HFF-Myc (cell line): ENCODE measurements around the gene TMEM239.

Experiments used
- DNase-seq: peaks from one replicate; pipeline ENCODE4 v3.0.0-alpha.2; 2011; ENCODE audit warnings: low read depth; ENCODE audit errors: extremely low read depth
- H3K4me3 ChIP-seq: replicated peaks from 2 replicates; pipeline ENCODE4 v1.5.1; 2011; ENCODE audit warnings: low read depth, mild to moderate bottlenecking, control low read depth, low read length
- TF ChIP-seq, protein P1 (sequence below): IDR thresholded peaks from 2 replicates; pipeline ENCODE4 v1.5.1; 2012; ENCODE audit warnings: mild to moderate bottlenecking, low read depth, low read length, control low read depth; ENCODE audit errors: missing control alignments

The TMEM239 gene

DNA sequence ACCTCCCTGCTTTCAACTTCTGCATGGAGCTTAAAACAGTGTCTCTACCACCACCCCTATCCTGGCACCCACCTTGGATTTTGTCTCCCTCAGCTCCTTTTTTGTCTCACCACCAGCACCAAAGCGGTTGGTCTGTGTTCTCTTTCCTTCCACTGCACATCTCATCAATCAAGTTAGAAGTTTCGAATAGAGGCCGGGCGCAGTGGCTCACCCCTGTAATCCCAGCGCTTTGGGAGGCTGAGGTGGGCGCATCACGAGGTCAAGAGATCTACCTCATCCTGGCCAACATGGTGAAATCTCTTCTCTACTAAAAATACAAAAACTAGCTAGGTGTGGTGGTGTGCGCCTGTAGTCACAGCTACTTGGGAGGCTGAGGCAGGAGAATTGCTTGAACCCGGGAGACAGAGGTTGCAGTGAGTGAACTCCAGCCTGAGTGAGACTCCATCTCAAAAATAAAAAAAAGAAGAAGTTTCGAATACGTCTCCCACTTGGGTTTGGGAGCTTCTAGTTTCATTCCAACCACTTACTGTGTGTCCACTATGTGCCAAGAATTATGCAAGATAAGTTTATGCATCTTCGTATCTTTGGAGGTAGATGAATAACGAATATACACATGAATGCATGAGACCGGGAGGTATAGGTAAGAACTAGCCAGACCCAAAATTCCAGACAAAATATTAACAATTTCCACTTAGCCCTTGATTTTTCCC is 18.4 kb downstream of the TMEM239 start:
- no peak for DNase-seq

DNA sequence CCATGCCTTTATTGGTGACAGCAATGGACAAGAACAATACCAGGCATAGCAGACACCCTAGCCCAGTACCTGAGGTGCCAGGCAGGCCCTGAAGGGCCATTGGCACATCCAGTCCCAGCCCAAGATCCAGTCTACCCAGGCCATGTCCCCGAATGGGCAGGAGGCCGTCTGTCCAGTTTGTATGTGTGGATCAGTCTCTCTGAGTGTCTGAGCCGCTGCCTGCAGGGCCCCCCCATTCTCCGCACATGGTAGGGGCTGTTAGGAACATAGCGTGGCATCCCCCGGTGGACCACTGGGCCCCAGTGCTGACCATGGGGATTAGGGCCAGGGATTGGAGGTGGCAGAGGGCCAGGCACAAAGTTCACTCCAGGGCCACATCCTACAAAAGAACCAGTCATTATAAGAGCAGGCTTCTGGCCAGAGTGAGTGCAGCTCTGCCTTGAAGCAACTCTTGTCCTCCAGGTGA is 19.2 kb downstream of the TMEM239 start:
- no peak overlapping the region for H3K4me3 ChIP-seq
- DNase-seq, result no peak
- TF ChIP-seq, protein P1, sequence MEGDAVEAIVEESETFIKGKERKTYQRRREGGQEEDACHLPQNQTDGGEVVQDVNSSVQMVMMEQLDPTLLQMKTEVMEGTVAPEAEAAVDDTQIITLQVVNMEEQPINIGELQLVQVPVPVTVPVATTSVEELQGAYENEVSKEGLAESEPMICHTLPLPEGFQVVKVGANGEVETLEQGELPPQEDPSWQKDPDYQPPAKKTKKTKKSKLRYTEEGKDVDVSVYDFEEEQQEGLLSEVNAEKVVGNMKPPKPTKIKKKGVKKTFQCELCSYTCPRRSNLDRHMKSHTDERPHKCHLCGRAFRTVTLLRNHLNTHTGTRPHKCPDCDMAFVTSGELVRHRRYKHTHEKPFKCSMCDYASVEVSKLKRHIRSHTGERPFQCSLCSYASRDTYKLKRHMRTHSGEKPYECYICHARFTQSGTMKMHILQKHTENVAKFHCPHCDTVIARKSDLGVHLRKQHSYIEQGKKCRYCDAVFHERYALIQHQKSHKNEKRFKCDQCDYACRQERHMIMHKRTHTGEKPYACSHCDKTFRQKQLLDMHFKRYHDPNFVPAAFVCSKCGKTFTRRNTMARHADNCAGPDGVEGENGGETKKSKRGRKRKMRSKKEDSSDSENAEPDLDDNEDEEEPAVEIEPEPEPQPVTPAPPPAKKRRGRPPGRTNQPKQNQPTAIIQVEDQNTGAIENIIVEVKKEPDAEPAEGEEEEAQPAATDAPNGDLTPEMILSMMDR, result no peak

More for the DNA sequence above, 18.4 kb downstream of the TMEM239 start:
- TF ChIP-seq, protein P1, result no peak
- H3K4me3 ChIP-seq, result no peak overlapping the region

DNA sequence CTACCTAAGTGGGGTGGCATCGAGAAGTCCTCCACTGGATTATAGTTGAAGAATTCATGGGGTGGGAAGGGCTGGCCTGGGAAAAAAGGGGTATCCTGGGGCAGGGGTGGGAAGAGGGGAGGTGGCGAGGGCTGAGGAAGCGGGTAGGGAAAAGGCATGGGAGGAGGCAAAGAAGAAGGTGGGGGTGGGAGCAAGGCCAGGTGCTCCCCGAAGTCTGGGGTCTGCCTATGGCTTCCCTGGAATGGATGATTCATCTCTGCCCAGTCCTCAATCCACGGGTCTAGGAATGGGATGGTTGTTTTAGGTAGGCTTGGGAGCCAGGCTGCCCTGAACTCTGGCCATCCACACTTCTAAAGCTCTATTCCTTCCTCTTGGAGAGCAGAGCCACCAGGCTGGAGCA is 19.9 kb downstream of the TMEM239 start:
- H3K4me3 ChIP-seq, result no peak overlapping the region
- TF ChIP-seq, protein P1, result no peak
- DNase-seq, result no peak

DNA sequence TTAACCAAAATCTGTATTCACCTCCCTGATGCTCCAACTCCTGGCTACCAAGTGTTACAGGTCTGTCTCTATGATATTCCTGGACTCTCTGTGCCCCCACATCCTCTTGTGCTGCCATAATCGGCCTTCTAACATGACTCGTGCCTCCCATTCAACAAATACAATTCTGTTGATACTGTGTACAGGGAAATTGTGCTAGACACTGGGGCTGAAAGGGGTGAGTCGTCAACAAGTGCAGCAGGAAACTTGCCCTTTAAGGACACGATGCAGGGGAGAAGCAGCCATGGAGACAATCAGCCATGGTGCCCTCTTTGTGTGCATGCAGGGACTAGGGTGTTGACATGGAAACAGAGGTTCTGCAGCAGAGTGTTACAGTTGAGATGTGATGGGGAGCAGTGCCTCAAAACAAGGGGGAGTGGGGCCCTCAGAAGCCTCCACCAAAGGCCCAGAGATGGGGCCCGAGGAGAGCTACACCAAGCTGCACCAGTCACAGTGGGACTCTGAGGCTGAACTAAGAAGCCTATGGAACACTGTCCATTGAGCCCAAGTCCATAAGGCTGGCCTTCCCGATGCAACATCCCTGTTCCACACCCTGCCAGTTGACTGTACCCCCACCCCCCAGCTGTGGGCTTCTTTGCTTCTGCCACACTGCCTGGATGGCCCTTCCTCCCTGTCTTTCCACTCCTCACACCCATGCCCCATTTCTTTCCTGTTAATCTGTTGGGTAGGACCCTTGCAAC is 21.2 kb downstream of the TMEM239 start:
- no peak for DNase-seq
- no peak overlapping the region for H3K4me3 ChIP-seq
- TF ChIP-seq, protein P1, result no peak

- no peak for DNase-seq
- H3K4me3 ChIP-seq, result no peak overlapping the region
- TF ChIP-seq, protein P1, result no peak
Observed at GRCh38 chr20:2838170-2838797, 22.1 kb downstream of the TMEM239 start.

DNA sequence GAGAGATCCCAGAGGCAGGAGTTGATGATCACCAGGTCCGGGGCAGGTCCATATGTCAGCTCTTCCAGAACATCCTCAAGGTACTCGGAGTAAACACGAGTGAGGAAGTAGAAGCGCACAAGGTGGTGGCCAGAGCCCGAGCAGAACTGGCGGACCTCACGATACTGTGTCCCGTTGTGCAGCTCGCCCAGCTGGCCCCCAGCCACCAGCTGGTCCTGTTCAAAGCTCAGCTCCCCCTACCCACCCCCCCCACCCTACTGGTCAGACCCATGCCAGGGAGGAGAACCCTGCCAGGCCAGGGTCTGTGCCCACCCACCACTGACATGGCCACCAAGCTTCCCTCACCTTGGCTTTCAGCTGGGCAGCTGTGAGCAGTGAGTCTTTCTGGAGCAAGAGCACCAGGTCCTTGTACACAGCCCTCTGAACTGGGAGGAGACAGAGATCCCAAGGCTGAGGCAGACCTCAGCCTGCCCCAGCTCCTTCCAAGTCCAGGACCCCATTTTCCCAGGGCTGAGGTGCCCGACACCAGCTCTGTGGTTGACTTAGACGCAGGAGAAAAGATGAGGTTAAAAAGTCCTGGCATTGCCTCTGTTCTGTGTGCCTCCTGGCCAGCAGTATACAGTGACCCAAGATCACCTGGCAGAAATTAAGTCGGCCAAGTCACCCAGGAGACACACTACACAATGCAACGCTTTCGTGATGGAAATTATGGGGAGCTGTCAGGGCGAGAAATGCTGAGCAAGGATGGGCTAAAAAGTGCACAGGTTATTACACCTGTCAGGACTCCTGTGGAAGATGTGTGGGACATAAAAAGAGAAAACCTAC is 22.9 kb downstream of the TMEM239 start:
- no peak for DNase-seq
- TF ChIP-seq, protein P1, result no peak
- H3K4me3 ChIP-seq, result no peak overlapping the region
